DND-41 (cell line): ENCODE data around the gene ALDH1L1.

Source experiments
- EZH2 ChIP-seq: IDR thresholded peaks from 3 replicates; pipeline ENCODE4 v1.6.1; 2012; ENCODE audit warnings: borderline replicate concordance, low read depth, mild to moderate bottlenecking, moderate library complexity, low read length, inconsistent platforms; ENCODE audit not compliant: severe bottlenecking
- TF ChIP-seq, protein P1 (sequence below): IDR thresholded peaks from 2 replicates; pipeline ENCODE4 v1.5.1; 2012; ENCODE audit warnings: borderline replicate concordance, low read length, moderate library complexity, mild to moderate bottlenecking; ENCODE audit not compliant: poor library complexity, severe bottlenecking; ENCODE audit errors: extremely low read depth

DNA sequence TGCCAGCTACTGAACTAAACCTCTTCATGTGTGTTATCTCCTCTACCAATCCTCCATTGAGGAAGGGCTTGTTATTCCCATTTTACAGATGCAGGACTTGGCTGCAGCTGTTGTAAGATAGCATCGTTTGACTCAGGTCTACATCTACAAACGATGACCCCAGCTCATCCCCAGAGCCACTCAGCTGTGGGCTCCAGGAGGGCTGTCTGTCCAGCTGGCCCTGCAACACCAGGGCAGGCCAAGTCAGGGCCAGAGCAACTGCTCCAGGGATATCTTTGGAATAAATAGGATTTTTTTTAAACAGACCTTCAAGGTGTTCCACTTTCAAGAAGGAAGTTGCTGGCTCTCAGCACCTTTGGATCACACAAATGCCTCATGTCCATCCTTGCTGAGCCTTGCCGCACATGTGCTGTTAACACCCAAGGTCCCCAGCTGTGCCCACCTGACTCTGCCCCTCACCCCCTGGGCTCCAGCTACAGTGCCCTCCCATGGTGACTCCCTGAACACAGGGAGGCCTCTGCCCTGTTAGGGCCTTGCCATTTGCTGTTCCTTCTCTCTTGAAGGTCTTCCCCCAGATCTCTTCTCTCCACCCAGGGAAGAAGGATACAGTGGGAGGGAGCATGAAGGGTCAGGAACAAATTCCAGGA, 31.0 kb downstream of the ALDH1L1 start:
- TF ChIP-seq, protein P1, sequence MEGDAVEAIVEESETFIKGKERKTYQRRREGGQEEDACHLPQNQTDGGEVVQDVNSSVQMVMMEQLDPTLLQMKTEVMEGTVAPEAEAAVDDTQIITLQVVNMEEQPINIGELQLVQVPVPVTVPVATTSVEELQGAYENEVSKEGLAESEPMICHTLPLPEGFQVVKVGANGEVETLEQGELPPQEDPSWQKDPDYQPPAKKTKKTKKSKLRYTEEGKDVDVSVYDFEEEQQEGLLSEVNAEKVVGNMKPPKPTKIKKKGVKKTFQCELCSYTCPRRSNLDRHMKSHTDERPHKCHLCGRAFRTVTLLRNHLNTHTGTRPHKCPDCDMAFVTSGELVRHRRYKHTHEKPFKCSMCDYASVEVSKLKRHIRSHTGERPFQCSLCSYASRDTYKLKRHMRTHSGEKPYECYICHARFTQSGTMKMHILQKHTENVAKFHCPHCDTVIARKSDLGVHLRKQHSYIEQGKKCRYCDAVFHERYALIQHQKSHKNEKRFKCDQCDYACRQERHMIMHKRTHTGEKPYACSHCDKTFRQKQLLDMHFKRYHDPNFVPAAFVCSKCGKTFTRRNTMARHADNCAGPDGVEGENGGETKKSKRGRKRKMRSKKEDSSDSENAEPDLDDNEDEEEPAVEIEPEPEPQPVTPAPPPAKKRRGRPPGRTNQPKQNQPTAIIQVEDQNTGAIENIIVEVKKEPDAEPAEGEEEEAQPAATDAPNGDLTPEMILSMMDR, result no peak
- TF ChIP-seq EZH2, result no peak
